Suprapubic skin (tissue), 4 donors: ENCODE results near the gene EYA3. TPM values are rescaled to one million over a fixed set of nuclear protein-coding genes. Genes with fewer than 3 reads are reported as not detected.

Source experiments
- DNase-seq, 2 donors: peaks; one replicate each; pipeline ENCODE4 v3.0.0-alpha.2; 2019; ENCODE audit warnings: low spot score in 2 of 2
- H3K27ac ChIP-seq: fragments of 200-600 bp; sonication (generic); one replicate; pipeline ENCODE4 v1.5.1; 2019
- H3K27me3 ChIP-seq: fragments of 200-600 bp; sonication (generic); one replicate; pipeline ENCODE4 v1.5.1; 2019
- H3K36me3 ChIP-seq: fragments of 200-600 bp; sonication (generic); one replicate; pipeline ENCODE4 v1.5.1; 2019
- H3K4me1 ChIP-seq: fragments of 200-600 bp; sonication (generic); one replicate; pipeline ENCODE4 v1.5.1; 2019
- H3K4me3 ChIP-seq: fragments of 200-600 bp; sonication (generic); one replicate; pipeline ENCODE4 v1.5.1; 2019; ENCODE audit warnings: mild to moderate bottlenecking
- H3K9me3 ChIP-seq: fragments of 200-600 bp; sonication (generic); one replicate; pipeline ENCODE4 v1.5.1; 2019
- CTCF ChIP-seq, 2 donors: fragments of 200-600 bp in 1 of 2; fragments of 450-650 bp in 1 of 2; sonication (generic) in 1 of 2; IDR thresholded peaks; one replicate each; pipeline ENCODE4 v1.5.1; 2016 to 2019; ENCODE audit warnings: antibody characterized with exemption in 2 of 2, mild to moderate bottlenecking in 1 of 2, moderate library complexity in 1 of 2
- EP300 ChIP-seq: sonication (generic); formaldehyde crosslinking; IDR thresholded peaks from one replicate; pipeline ENCODE4 v1.6.1; 2017; ENCODE audit warnings: antibody characterized with exemption
- POLR2A ChIP-seq, 2 donors: fragments of 450-650 bp; IDR thresholded peaks; one replicate each; pipeline ENCODE4 v1.6.1; 2017; ENCODE audit warnings: antibody characterized with exemption in 2 of 2, mild to moderate bottlenecking in 2 of 2, moderate library complexity in 2 of 2
- POLR2AphosphoS5 ChIP-seq, 3 donors: sonication (generic); formaldehyde crosslinking; IDR thresholded peaks; one replicate each; pipeline ENCODE4 v1.6.1; 2017; ENCODE audit warnings: antibody characterized with exemption in 3 of 3
- WGBS: methylation state at CpG from one replicate; pipeline ENCODE4 v1.1.5; 2018; 5-methylcytosine and 5-hydroxymethylcytosine counted together
- total RNA-seq, 4 donors: library from RNA; depleted of rRNA; stranded (reverse); fragments of >200 nt; gene quantifications; one replicate each; pipeline ENCODE4 v1.1.0, GENCODE V29; 2016

Gene EYA3
- total RNA-seq, 4 donors from 2014 or later = 15.4 to 20.3 (median 17.2) TPM

- WGBS = 94% methylated on average over 3 of the region's 3 CpGs
- TF ChIP-seq EP300 = no peak
- TF ChIP-seq CTCF (IDR thresholded peaks at IDR 0.05) = no peak
- no peak for TF ChIP-seq POLR2A (IDR thresholded peaks at IDR 0.05)
- no peak for TF ChIP-seq POLR2AphosphoS5 (IDR thresholded peaks at IDR 0.05)
- Histone ChIP-seq H3K27ac (no peak overlapping the region), H3K27me3 (no peaks in the 10 kb centered on the region), H3K36me3 (peaks cover 95% of the 10 kb centered on the region), H3K4me1 (no peaks in the 10 kb centered on the region), H3K4me3 (no peak overlapping the region), H3K9me3 (no peaks in the 10 kb centered on the region)
- no peak for DNase-seq
These were observed 97.4 kb downstream of the EYA3 start for GRCh38 chr1:27990920-27991537.

GRCh38 chr1:27981145-27981544, 107.3 kb downstream of the EYA3 start:
- DNase-seq = no peak
- H3K36me3 ChIP-seq = peaks cover 26% of the 10 kb centered on the region
- H3K9me3 ChIP-seq = no peaks in the 10 kb centered on the region
- no peaks in the 10 kb centered on the region for H3K4me1 ChIP-seq
- no peak for TF ChIP-seq POLR2A (IDR thresholded peaks at IDR 0.05)
- no peak for TF ChIP-seq CTCF (IDR thresholded peaks at IDR 0.05)
- no peak for TF ChIP-seq EP300
- no peak for TF ChIP-seq POLR2AphosphoS5 (IDR thresholded peaks at IDR 0.05)
- WGBS = 69% methylated on average over 3 of the region's 3 CpGs
- H3K27me3 ChIP-seq = no peaks in the 10 kb centered on the region
- no peak overlapping the region for H3K27ac ChIP-seq
- no peak overlapping the region for H3K4me3 ChIP-seq

GRCh38 chr1:27980216-27980845, 108.1 kb downstream of the EYA3 start:
- Histone ChIP-seq H3K4me1 (no peaks in the 10 kb centered on the region), H3K36me3 (peaks cover 29% of the 10 kb centered on the region), H3K27ac (no peak overlapping the region), H3K4me3 (no peak overlapping the region), H3K9me3 (no peaks in the 10 kb centered on the region), H3K27me3 (no peaks in the 10 kb centered on the region)
- TF ChIP-seq POLR2A (IDR thresholded peaks at IDR 0.05) (no peak), EP300 (no peak), CTCF (IDR thresholded peaks at IDR 0.05) (no peak), POLR2AphosphoS5 (IDR thresholded peaks at IDR 0.05) (no peak)
- WGBS = 93% methylated on average over 1 of the region's 1 CpG
- DNase-seq = no peak

- Histone ChIP-seq H3K9me3 (no peaks in the 10 kb centered on the region), H3K4me1 (no peaks in the 10 kb centered on the region), H3K4me3 (no peak overlapping the region), H3K36me3 (peaks cover 26% of the 10 kb centered on the region), H3K27me3 (no peaks in the 10 kb centered on the region), H3K27ac (no peak overlapping the region)
- WGBS = 26% methylated on average over 2 of the region's 2 CpGs
- no peak for DNase-seq
- TF ChIP-seq POLR2A (IDR thresholded peaks at IDR 0.05) (no peak), CTCF (IDR thresholded peaks at IDR 0.05) (no peak)
These were observed 108.6 kb downstream of the EYA3 start for GRCh38 chr1:27979859-27980201.

GRCh38 chr1:27979151-27979858, 109.1 kb downstream of the EYA3 start:
- Histone ChIP-seq H3K27me3 (no peaks in the 10 kb centered on the region), H3K4me3 (no peak overlapping the region), H3K36me3 (peaks cover 27% of the 10 kb centered on the region), H3K4me1 (no peaks in the 10 kb centered on the region), H3K27ac (no peak overlapping the region), H3K9me3 (no peaks in the 10 kb centered on the region)
- no peak for DNase-seq
- WGBS = 81% methylated on average over 1 of the region's 1 CpG
- no peak for TF ChIP-seq POLR2AphosphoS5 (IDR thresholded peaks at IDR 0.05)
- TF ChIP-seq EP300 = no peak
- TF ChIP-seq CTCF (IDR thresholded peaks at IDR 0.05) = peak; percentile 35 to 37
- no peak for TF ChIP-seq POLR2A (IDR thresholded peaks at IDR 0.05)
